Stimulated activated CD4-positive, alpha-beta T cell treated with anti-CD3 and anti-CD28 coated beads, Interleukin-2, amount 100 ng/mL, for 24 hours (primary cell): ENCODE data around the gene NECTIN4.

Experiments used
- DNase-seq, 2 donors: peaks; one replicate each; pipeline ENCODE4 v3.0.0-alpha.2; 2020

NECTIN4 gene

GRCh38 chr1:161111117-161111516 is 21.8 kb upstream of the NECTIN4 start:
- no peak for DNase-seq

DNA sequence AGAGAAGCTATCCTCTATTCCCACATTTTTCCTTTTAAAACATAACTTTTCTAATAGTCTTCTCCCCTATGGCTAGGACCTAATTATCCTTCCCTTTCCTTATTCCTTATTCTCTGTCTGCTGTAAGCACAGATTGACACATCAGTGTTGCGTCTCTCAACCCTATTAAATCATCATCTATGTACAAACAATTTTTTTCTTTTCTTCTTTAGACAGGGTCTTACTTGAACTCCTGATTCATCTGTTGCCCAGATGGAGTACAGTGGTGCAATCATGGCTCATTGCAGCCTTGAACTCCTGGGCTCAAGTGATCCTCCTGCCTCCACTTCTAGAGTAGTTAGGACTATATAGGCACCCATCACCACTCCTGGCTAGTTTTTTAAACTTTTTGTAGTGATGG is 17.1 kb upstream of the NECTIN4 start:
- no peak for DNase-seq

- DNase-seq: no peak
These were observed 11.2 kb upstream of the NECTIN4 start for GRCh38 chr1:161100556-161100955.

- DNase-seq: no peak
These were observed 9.9 kb upstream of the NECTIN4 start for GRCh38 chr1:161099090-161099802.

DNA sequence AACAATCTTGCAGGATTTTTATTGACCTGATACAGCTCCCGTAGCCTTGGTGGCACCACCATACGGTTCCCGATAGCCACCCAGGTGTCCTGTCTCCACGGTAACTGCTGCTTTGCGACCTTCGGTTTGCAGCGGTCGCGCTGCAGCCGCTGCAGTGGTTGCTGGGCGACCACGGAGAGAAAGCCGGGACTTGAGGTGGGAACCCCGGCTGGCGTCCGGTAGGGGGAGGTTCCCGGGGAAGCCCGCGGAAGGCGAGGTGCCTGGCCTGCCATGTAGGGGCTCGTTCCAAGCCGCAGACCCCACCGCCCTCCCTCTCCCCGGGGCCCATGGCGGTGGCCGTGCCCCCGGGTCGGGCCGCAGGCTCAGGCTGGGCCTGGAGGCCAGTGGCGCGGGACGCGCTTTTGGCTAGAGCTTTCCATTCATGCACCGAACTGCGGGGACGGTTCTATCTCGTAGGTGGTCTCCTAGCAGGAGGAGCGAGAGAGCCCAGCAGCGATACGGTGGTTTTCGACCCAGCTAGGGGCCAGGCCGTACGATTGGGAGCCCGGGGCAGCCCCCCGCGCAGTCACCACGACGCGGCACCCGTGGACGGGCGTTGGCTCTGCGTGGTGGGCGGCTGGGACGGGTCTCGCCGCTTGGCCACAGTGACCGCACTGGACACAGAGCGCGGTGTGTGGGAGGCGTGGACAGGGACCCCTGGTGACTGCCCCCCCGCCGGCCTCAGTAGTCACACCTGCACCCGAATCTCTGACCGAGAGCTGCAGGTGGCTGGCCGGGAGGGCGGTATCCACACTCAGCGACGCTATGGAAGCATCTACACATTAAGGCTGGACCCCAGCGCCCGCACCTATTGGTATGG is 9.1 kb upstream of the NECTIN4 start, which contains the start of gene KLHDC9:
TSS of gene KLHDC9 (plus strand) at position 152 of the 859 bp plus-strand sequence. CDS start at position 327, 175 bp downstream.
- peak; percentile 69 to 75 for DNase-seq

DNA sequence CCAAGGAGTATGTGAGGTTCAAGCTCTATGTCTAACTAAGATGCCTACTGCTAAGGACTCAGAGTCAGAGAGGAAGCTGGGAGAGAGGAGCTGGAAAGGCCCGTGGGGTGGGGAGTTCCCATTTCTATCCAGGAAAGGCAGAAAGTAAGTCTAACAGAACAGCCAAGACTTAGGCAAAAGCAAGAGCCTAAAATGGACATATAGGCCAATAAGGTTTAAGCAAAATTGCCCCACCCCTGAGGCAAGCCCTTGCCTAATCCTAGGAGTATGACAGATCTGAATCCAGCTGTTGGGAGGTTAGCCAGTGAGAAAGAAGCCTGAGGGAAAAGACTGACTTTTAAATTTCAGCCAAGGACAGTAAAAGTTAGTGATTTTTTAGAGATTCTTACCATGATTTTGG is 7.2 kb upstream of the NECTIN4 start:
- DNase-seq: no peak

DNA sequence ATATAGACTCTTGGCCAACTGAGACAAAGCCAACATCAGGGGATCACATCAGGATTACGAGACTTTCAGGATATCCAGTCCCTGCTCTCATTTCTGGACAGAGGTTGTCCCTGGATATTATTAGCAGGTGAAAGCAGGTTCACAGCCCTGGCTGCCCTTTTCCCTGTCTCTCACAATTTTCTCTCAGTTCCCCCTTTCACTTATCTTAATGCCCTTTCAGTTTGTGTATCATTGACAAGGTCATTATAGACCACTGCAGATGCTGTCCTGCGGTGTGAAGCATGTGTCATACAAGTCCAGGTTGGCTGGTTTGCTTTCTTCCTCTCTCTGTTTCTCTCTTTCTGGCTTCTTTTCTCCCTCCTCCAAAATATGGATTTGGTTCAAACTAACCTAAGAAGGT is 6.7 kb upstream of the NECTIN4 start:
- no peak for DNase-seq

GRCh38 chr1:161095230-161095629 is 5.9 kb upstream of the NECTIN4 start:
- DNase-seq: no peak

- DNase-seq: no peak
These were observed 5.1 kb upstream of the NECTIN4 start for GRCh38 chr1:161094481-161094880.

DNA sequence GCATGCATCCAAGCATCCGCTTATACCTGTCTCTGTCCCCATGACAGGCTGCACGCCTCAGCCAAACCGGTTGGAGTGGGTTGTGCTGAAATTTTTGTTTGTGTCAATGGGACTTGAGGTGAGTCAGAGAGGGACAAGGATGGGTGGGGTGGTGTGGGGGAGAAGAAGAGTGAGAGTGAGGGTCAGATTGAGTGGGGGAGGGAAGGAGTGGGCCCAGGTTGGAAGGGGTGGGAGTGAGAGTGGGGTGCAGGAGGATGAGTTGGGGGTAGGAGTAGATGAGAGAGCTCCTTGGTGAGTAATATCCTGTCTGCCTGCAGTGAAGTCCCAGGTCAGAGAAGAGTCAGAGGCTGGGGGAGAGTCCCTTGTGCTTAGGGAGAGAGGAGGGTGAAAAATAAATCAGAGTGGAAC is 3.3 kb upstream of the NECTIN4 start:
- DNase-seq: peak; percentile 47 to 61

- DNase-seq: no peak
These were observed 2.6 kb upstream of the NECTIN4 start for GRCh38 chr1:161091796-161092507.

DNA sequence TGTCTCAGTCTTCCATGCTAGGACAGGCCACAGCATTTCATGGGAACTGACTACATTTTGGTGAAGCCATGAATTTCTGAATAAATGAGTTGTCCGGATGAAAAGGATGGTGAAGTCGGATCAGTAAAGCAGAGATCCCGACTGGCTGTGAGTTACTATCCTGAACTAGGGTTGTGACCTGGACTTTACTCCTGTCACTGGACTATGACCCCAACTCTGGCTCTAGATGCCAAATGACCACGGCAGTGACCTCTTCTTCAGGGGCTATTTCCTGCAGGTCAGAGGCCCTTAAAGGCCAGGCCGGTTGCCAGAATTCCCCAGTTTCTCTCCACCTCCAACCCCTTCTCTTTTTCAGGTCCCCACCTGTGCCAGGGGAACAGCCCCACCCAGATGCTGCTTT is 1.7 kb upstream of the NECTIN4 start:
- no peak for DNase-seq

DNA sequence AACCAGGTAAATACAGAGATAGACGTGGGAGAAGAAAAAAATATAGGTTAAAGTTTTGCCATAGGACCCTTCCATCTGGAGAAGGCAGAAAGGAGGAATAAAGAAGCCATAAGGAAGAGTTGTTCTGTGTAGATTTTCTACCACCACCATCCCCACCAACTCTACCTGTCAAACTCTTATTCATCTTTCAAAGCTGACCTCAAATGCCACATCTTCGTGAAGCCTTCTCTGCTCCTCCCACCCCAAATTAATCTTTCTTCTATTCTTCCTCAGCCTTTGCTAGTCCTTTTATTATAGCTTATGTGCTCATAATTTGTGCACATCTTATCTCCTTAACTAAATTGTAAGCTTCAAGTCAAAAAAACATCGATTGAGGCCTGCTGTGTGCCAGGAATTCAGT is 1.3 kb upstream of the NECTIN4 start:
- DNase-seq: no peak

GRCh38 chr1:161089938-161090337 is 580 bp upstream of the NECTIN4 start:
- DNase-seq: no peak

- no peak for DNase-seq
These were observed 709 bp downstream of the NECTIN4 start for GRCh38 chr1:161088587-161089110.

DNA sequence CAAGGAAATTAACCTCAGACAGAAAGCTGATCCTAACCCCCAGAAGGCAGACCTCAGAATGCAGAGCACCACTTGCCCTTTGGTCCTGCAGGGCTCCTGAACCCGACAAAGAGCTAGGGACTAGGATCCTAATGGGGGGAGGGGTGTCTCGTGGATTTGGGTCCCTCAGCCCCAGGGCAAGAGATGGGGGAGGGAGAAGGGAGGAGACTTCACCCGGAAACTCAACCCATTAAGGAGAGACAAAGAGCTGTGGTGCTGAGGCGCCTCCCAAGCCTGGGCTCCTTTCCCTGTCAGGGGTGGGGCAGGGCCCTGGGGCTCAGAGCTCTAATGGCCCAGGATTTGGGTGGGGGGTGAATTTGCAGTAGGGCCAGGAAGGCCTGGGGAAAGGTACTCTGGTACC is 2.9 kb downstream of the NECTIN4 start:
- DNase-seq: no peak

DNA sequence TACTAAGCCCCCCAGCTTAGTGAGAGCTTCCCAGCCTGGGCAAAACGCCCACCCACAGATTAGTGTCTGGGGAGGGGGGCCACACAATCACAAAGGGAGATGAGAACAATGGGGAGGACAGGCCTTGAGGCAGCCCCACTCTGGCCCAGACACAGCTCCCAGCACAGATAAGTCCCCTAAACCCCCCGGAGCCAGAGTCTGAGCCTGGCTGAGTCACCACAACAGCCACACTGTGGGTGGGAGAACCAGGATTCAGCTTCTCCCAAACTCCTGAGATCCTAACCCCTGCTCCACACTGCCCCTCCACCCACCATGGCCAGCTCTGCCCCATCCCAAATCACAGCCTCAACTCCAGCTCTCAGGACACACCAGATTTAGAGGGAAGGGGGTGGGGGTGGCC is 4.2 kb downstream of the NECTIN4 start:
- no peak for DNase-seq

- no peak for DNase-seq
These were observed 4.8 kb downstream of the NECTIN4 start for GRCh38 chr1:161084597-161084988.

- DNase-seq: no peak
These were observed 5.4 kb downstream of the NECTIN4 start for GRCh38 chr1:161083748-161084596.

GRCh38 chr1:161082996-161083747 is 6.2 kb downstream of the NECTIN4 start:
- no peak for DNase-seq

DNA sequence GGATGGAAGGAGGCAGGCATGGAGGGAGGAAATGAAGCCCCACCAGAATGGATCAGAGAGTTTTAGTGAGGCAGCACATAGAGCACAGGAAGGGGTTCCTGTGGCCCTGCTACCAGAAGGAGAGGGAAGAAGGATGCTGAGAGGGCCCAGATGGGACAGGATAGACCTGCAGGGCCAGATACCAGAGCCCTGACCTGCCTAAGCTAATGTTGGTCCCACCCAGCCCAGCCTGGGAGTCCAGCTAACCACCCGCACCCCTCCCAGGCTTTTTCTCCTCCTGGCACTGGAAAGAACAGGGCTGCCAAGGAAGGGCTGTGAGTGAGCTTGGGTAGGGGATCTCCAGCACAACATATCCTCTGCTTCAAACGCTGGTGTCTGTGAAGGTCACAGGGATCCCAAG is 6.9 kb downstream of the NECTIN4 start:
- DNase-seq: no peak

GRCh38 chr1:161081519-161081918 is 7.8 kb downstream of the NECTIN4 start:
- DNase-seq: no peak
